H9 (cell line): ENCODE results near the gene RLF. TPM values are rescaled to one million over a fixed set of nuclear protein-coding genes. Genes with fewer than 3 reads are reported as not detected.

Experiments
- DNase-seq: peaks from one replicate; pipeline ENCODE4 v3.0.0-alpha.2; 2017
- H2AFZ ChIP-seq: one replicate; pipeline ENCODE4 v1.6.1; 2013; ENCODE audit warnings: mild to moderate bottlenecking, low read length, control low read depth, moderate library complexity
- H2AK5ac ChIP-seq: 2 replicates; pipeline ENCODE4 v1.6.1; 2013; ENCODE audit warnings: low read length, control low read depth, mixed read lengths; ENCODE audit not compliant: insufficient read length
- H2BK120ac ChIP-seq: one replicate; pipeline ENCODE4 v1.6.1; 2013; ENCODE audit warnings: low read depth, mild to moderate bottlenecking, low read length, control low read depth, inconsistent platforms; ENCODE audit not compliant: poor library complexity, severe bottlenecking
- H2BK12ac ChIP-seq: 2 replicates; pipeline ENCODE4 v1.6.1; 2013; ENCODE audit warnings: low read length, control low read depth, mixed read lengths, low read depth; ENCODE audit not compliant: insufficient read length
- H2BK15ac ChIP-seq: 2 replicates; pipeline ENCODE4 v1.6.1; 2013; ENCODE audit warnings: low read depth, low read length, control low read depth
- H2BK20ac ChIP-seq: one replicate; pipeline ENCODE4 v1.6.1; 2013; ENCODE audit warnings: low read depth, mild to moderate bottlenecking, low read length, control low read depth, inconsistent platforms; ENCODE audit not compliant: poor library complexity, severe bottlenecking
- H2BK5ac ChIP-seq: 2 replicates; pipeline ENCODE4 v1.6.1; 2013; ENCODE audit warnings: low read length, control low read depth, mixed read lengths; ENCODE audit not compliant: insufficient read length
- H3K14ac ChIP-seq: 2 replicates; pipeline ENCODE4 v1.6.1; 2013; ENCODE audit warnings: low read length, control low read depth; ENCODE audit not compliant: insufficient read depth
- H3K18ac ChIP-seq: 2 replicates; pipeline ENCODE4 v1.6.1; 2013; ENCODE audit warnings: low read depth, mild to moderate bottlenecking, mixed read lengths, low read length, control low read depth; ENCODE audit not compliant: insufficient read length
- H3K23ac ChIP-seq: 2 replicates; pipeline ENCODE4 v1.6.1; 2013; ENCODE audit warnings: low read length, control low read depth, mixed read lengths, low read depth; ENCODE audit not compliant: insufficient read length
- H3K23me2 ChIP-seq: 2 replicates; pipeline ENCODE4 v1.6.1; 2013; ENCODE audit warnings: low read depth, mild to moderate bottlenecking, mixed read lengths, low read length, control low read depth; ENCODE audit not compliant: insufficient read length, poor library complexity, severe bottlenecking
- H3K27ac ChIP-seq: 2 replicates; pipeline ENCODE4 v1.5.1; 2013; ENCODE audit warnings: low read length, control low read depth, mixed read lengths, low read depth; ENCODE audit not compliant: insufficient read length
- H3K27me3 ChIP-seq: 2 replicates; pipeline ENCODE4 v1.6.1; 2013; ENCODE audit warnings: low read length, control low read depth, inconsistent platforms; ENCODE audit not compliant: insufficient read depth
- H3K4ac ChIP-seq: 2 replicates; pipeline ENCODE4 v1.6.1; 2013; ENCODE audit warnings: low read depth, mild to moderate bottlenecking, control low read depth, inconsistent platforms, low read length, moderate library complexity
- H3K4me1 ChIP-seq: 2 replicates; pipeline ENCODE4 v1.6.1; 2013; ENCODE audit warnings: low read length, control low read depth, inconsistent platforms; ENCODE audit not compliant: insufficient read depth
- H3K4me2 ChIP-seq: 2 replicates; pipeline ENCODE4 v1.6.1; 2013; ENCODE audit warnings: low read length, control low read depth, mixed read lengths; ENCODE audit not compliant: insufficient read length, insufficient read depth
- H3K56ac ChIP-seq: 2 replicates; pipeline ENCODE4 v1.6.1; 2013; ENCODE audit warnings: low read depth, mild to moderate bottlenecking, mixed read lengths, low read length, control low read depth; ENCODE audit not compliant: insufficient read length
- H3K79me1 ChIP-seq: 2 replicates; pipeline ENCODE4 v1.6.1; 2013; ENCODE audit warnings: low read depth, mild to moderate bottlenecking, moderate library complexity, low read length, control low read depth, inconsistent platforms; ENCODE audit not compliant: insufficient read depth, poor library complexity, severe bottlenecking
- H3K79me2 ChIP-seq: 2 replicates; pipeline ENCODE4 v1.6.1; 2013; ENCODE audit warnings: low read length, control low read depth, inconsistent platforms; ENCODE audit not compliant: insufficient read depth
- H3K9ac ChIP-seq: 2 replicates; pipeline ENCODE4 v1.6.1; 2013; ENCODE audit warnings: low read length, control low read depth, mixed read lengths; ENCODE audit not compliant: insufficient read length; ENCODE audit errors: extremely low read depth
- H3K9me3 ChIP-seq: one replicate; pipeline ENCODE4 v1.6.1; 2013; ENCODE audit warnings: low read depth, low read length, inconsistent platforms; ENCODE audit not compliant: control insufficient read depth
- H3T11ph ChIP-seq: one replicate; pipeline ENCODE4 v1.6.1; 2013; ENCODE audit warnings: mild to moderate bottlenecking, low read length, control low read depth, inconsistent platforms
- H4K20me1 ChIP-seq: one replicate; pipeline ENCODE4 v1.6.1; 2013; ENCODE audit not compliant: control insufficient read depth, insufficient read length, insufficient read depth
- H4K5ac ChIP-seq: 2 replicates; pipeline ENCODE4 v1.6.1; 2013; ENCODE audit warnings: low read depth, mild to moderate bottlenecking, mixed read lengths, low read length, control low read depth; ENCODE audit not compliant: insufficient read length
- H4K8ac ChIP-seq: replicated peaks from 2 replicates; pipeline ENCODE4 v1.6.1; 2013; ENCODE audit warnings: low read length, control low read depth, mixed read lengths, low read depth; ENCODE audit not compliant: insufficient read length
- H4K91ac ChIP-seq: 2 replicates; pipeline ENCODE4 v1.6.1; 2013; ENCODE audit warnings: low read depth, mild to moderate bottlenecking, moderate library complexity, mixed read lengths, low read length, control low read depth; ENCODE audit not compliant: insufficient read length
- H3K27ac Mint-ChIP-seq, 3 experiments: 2 replicates in 2 of 3; 3 replicates in 1 of 3; pipeline ENCODE4 v1.8.0; 2020 to 2021; ENCODE audit warnings: mixed read lengths in 3 of 3, mild to moderate bottlenecking in 1 of 3, moderate library complexity in 1 of 3
- H3K27me3 Mint-ChIP-seq: 2 replicates; pipeline ENCODE4 v1.8.0; 2021; ENCODE audit warnings: low read depth, mild to moderate bottlenecking, moderate library complexity, mixed read lengths
- H3K36me3 Mint-ChIP-seq, 3 experiments: 2 replicates in 2 of 3; 3 replicates in 1 of 3; pipeline ENCODE4 v1.8.0; 2020 to 2021; ENCODE audit warnings: low read depth in 3 of 3, mixed read lengths in 3 of 3; ENCODE audit not compliant: insufficient read depth in 1 of 3
- H3K4me1 Mint-ChIP-seq, 2 experiments: 2 replicates each; pipeline ENCODE4 v1.8.0; 2020; ENCODE audit warnings: mixed read lengths in 2 of 2
- H3K4me3 Mint-ChIP-seq, 2 experiments: 2 replicates in 1 of 2; 3 replicates in 1 of 2; pipeline ENCODE4 v1.8.0; 2020 to 2021; ENCODE audit warnings: mild to moderate bottlenecking in 2 of 2, mixed read lengths in 2 of 2, moderate library complexity in 1 of 2
- H3K9me3 Mint-ChIP-seq, 2 experiments: 2 replicates in 1 of 2; 3 replicates in 1 of 2; pipeline ENCODE4 v1.8.0; 2020; ENCODE audit warnings: mild to moderate bottlenecking in 2 of 2, mixed read lengths in 2 of 2, moderate library complexity in 1 of 2
- WGBS: extraction: QIAGEN DNeasy Blood & Tissue Kit; methylation state at CpG from one replicate; pipeline ENCODE4 v1.1.7; 2013; ENCODE audit warnings: missing lambda C conversion rate, low lambda C conversion rate, mixed read lengths; ENCODE audit not compliant: insufficient read length; ENCODE audit errors: extremely low coverage; 5-methylcytosine and 5-hydroxymethylcytosine counted together
- total RNA-seq: library from RNA; stranded (reverse); gene quantifications from 2 replicates; pipeline ENCODE4 v1.2.1, GENCODE V29; 2021
- TF ChIP-seq, protein P1 (sequence below): fragments of 200-600 bp; sonication (generic); conservative IDR thresholded peaks from 3 replicates; pipeline ENCODE4 v1.8.0; 2021; ENCODE audit warnings: antibody characterized with exemption, mild to moderate bottlenecking

The RLF gene
- total RNA-seq, 1 experiment from 2014 or later = 19.2 TPM

- Histone ChIP-seq H3K4ac (no peak overlapping the region), H3K23ac (no peak overlapping the region), H3K27ac (no peak overlapping the region), H3K14ac (no peak overlapping the region), H4K20me1 (no peaks in the 10 kb centered on the region), H2BK120ac (no peak overlapping the region), H3K23me2 (no peaks in the 10 kb centered on the region), H2AK5ac (no peak overlapping the region), H3K9ac (no peak overlapping the region), H2BK15ac (no peak overlapping the region), H2BK12ac (no peak overlapping the region), H3K18ac (no peak overlapping the region), H2BK5ac (no peak overlapping the region), H3K79me2 (no peaks in the 10 kb centered on the region), H4K91ac (no peak overlapping the region), H3K79me1 (no peaks in the 10 kb centered on the region), H3K4me2 (no peak overlapping the region), H2AFZ (no peak overlapping the region), H3K4me1 (no peaks in the 10 kb centered on the region), H2BK20ac (no peak overlapping the region), H3K27me3 (no peaks in the 10 kb centered on the region), H4K5ac (no peak overlapping the region), H4K8ac (no peak overlapping the region), H3K9me3 (no peaks in the 10 kb centered on the region), H3T11ph (no peak overlapping the region), H3K56ac (no peak overlapping the region)
- WGBS = no CpG with 5 or more reads among the region's 6 CpGs
- no peak overlapping the region for H3K4me3 Mint-ChIP-seq
- no peaks in the 10 kb centered on the region for H3K4me1 Mint-ChIP-seq
- no peaks in the 10 kb centered on the region for H3K27me3 Mint-ChIP-seq
- peaks cover 0 to 6% (median 1%) of the 10 kb centered on the region in 3 experiments; a peak in 5 of 7 replicates for H3K36me3 Mint-ChIP-seq
- H3K27ac Mint-ChIP-seq = no peak overlapping the region
- TF ChIP-seq, protein P1, sequence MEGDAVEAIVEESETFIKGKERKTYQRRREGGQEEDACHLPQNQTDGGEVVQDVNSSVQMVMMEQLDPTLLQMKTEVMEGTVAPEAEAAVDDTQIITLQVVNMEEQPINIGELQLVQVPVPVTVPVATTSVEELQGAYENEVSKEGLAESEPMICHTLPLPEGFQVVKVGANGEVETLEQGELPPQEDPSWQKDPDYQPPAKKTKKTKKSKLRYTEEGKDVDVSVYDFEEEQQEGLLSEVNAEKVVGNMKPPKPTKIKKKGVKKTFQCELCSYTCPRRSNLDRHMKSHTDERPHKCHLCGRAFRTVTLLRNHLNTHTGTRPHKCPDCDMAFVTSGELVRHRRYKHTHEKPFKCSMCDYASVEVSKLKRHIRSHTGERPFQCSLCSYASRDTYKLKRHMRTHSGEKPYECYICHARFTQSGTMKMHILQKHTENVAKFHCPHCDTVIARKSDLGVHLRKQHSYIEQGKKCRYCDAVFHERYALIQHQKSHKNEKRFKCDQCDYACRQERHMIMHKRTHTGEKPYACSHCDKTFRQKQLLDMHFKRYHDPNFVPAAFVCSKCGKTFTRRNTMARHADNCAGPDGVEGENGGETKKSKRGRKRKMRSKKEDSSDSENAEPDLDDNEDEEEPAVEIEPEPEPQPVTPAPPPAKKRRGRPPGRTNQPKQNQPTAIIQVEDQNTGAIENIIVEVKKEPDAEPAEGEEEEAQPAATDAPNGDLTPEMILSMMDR = no peak
- H3K9me3 Mint-ChIP-seq = no peaks in the 10 kb centered on the region
- DNase-seq = no peak
These were observed 62.9 kb downstream of the RLF start for GRCh38 chr1:40224040-40224439.
